Ovary (tissue), 9 donors: ENCODE data around the gene ASPHD2. TPM values are rescaled to one million over a fixed set of nuclear protein-coding genes. Genes with fewer than 3 reads are reported as not detected.

Experiments used
- DNase-seq, 5 donors: peaks; one replicate each; pipeline ENCODE4 v3.0.0-alpha.2; 2019 to 2020
- H3K27ac ChIP-seq, 2 donors: fragments of 200-600 bp; one replicate each; pipeline versions ENCODE4 v1.5.1 to v1.8.0; 2019 to 2022
- H3K27me3 ChIP-seq: fragments of 200-600 bp; one replicate; pipeline ENCODE4 v1.8.0; 2022
- H3K36me3 ChIP-seq: fragments of 200-600 bp; sonication (generic); one replicate; pipeline ENCODE4 v1.5.1; 2019
- H3K4me1 ChIP-seq: one replicate; pipeline ENCODE4 v1.8.1; 2013; ENCODE audit warnings: mild to moderate bottlenecking, moderate library complexity; ENCODE audit not compliant: insufficient read depth
- H3K4me3 ChIP-seq: fragments of 200-600 bp; sonication (generic); one replicate; pipeline ENCODE4 v1.5.1; 2017
- H3K9me3 ChIP-seq, 2 donors: fragments of 200-600 bp in 1 of 2; sonication (generic) in 1 of 2; one replicate each; pipeline versions ENCODE4 v1.5.1 to v1.8.1; 2013 to 2019; ENCODE audit warnings: mild to moderate bottlenecking in 1 of 2, moderate library complexity in 1 of 2
- CTCF ChIP-seq, 3 donors: fragments of 450-650 bp in 2 of 3; fragments of 200-600 bp in 1 of 3; IDR thresholded peaks; one replicate each; pipeline versions ENCODE4 v1.5.1 to v1.8.0; 2016 to 2022; ENCODE audit warnings: antibody characterized with exemption in 3 of 3, mild to moderate bottlenecking in 1 of 3
- EP300 ChIP-seq: sonication (generic); formaldehyde crosslinking; IDR thresholded peaks from one replicate; pipeline ENCODE4 v1.6.1; 2017; ENCODE audit warnings: antibody characterized with exemption
- POLR2A ChIP-seq: fragments of 450-650 bp; IDR thresholded peaks from one replicate; pipeline ENCODE4 v1.6.1; 2017; ENCODE audit warnings: antibody characterized with exemption, mild to moderate bottlenecking, moderate library complexity
- WGBS, 3 donors: extraction: QIAGEN DNeasy Blood & Tissue Kit in 1 of 3; methylation state at CpG; one replicate each; pipeline versions ENCODE4 v1.1.5 to v1.1.7; 2013 to 2017; 5-methylcytosine and 5-hydroxymethylcytosine counted together
- intact Hi-C, 4 donors: fragments of 100-400 bp; cut with DNase I; formaldehyde crosslinking; loops; one replicate each; pipeline versions ENCODE4 v1.11.0 to v1.15.1; 2022 to 2023
- polyA plus RNA-seq, 2 donors: library from polyadenylated mRNA; stranded (reverse); fragments of 200-250 nt in 1 of 2; fragments of 350-450 nt in 1 of 2; fragmentation: Illumina TruSeq in 1 of 2; extraction: RNeasy Lipid Tissue Mini Kit (QIAGEN cat#74804) in 1 of 2; gene quantifications; one replicate each; pipeline ENCODE4 v1.2.3, GENCODE V29; 2013 to 2014
- total RNA-seq, 7 donors: library from RNA; depleted of rRNA in 2 of 7; stranded (reverse); fragments of >200 nt in 2 of 7; fragmentation: NEBNext Ultra II Directional in 3 of 7; extraction: Animal tissue kit (Norgen Biotek cat#: 25700) in 3 of 7; gene quantifications; one replicate each; pipeline versions ENCODE4 v1.1.0 to v1.2.4, GENCODE V29; 2016 to 2023
- donor health status: DM: no; HTN: no; CAD: no; lungs with moderate emphysema.
- donor health status: DM: no; HTN: no; CAD: no.
- donor health status: Bipolar disorder and iron deficiency.
- donor health status: DM: yes; HTN: yes; CAD: no.
- donor health status: DM: no; HTN: no; CAD: no.
- donor health status: DM: yes; HTN: yes; CAD: no.

ASPHD2 gene
- total and polyA plus RNA-seq, 9 donors = 0.28 to 1.4 (median 0.52) TPM

GRCh38 chr22:26477341-26477731, 48.3 kb downstream of the ASPHD2 start:
- Histone ChIP-seq H3K27ac (no peak overlapping the region), H3K36me3 (no peaks in the 10 kb centered on the region), H3K4me1 (peaks cover 10% of the 10 kb centered on the region), H3K4me3 (no peak overlapping the region), H3K27me3 (no peaks in the 10 kb centered on the region), H3K9me3 (no peaks in the 10 kb centered on the region)
- intact Hi-C loops = no loop called here
- no peak for DNase-seq
- no peak for TF ChIP-seq POLR2A
- TF ChIP-seq CTCF (IDR thresholded peaks at IDR 0.05) = no peak
- TF ChIP-seq EP300 = no peak
- 34 to 40% (median 35%) methylated on average over 4 of the region's 4 CpGs for WGBS, 3 donors

GRCh38 chr22:26479043-26479791, 50.2 kb downstream of the ASPHD2 start:
- no peak for DNase-seq
- peak overlapping the region in 1 of 2 donors; percentile 0 for H3K27ac ChIP-seq
- 22 to 46% (median 24%) methylated on average over 12 of the region's 12 CpGs for WGBS, 3 donors
- H3K4me1 ChIP-seq = peaks cover 13% of the 10 kb centered on the region
- no peaks in the 10 kb centered on the region for H3K27me3 ChIP-seq
- TF ChIP-seq POLR2A (no peak), CTCF (IDR thresholded peaks at IDR 0.05) (no peak), EP300 (no peak)
- H3K36me3 ChIP-seq = no peaks in the 10 kb centered on the region
- no peak overlapping the region for H3K4me3 ChIP-seq
- intact Hi-C loops = no loop called here
- no peaks in the 10 kb centered on the region for H3K9me3 ChIP-seq

DNA sequence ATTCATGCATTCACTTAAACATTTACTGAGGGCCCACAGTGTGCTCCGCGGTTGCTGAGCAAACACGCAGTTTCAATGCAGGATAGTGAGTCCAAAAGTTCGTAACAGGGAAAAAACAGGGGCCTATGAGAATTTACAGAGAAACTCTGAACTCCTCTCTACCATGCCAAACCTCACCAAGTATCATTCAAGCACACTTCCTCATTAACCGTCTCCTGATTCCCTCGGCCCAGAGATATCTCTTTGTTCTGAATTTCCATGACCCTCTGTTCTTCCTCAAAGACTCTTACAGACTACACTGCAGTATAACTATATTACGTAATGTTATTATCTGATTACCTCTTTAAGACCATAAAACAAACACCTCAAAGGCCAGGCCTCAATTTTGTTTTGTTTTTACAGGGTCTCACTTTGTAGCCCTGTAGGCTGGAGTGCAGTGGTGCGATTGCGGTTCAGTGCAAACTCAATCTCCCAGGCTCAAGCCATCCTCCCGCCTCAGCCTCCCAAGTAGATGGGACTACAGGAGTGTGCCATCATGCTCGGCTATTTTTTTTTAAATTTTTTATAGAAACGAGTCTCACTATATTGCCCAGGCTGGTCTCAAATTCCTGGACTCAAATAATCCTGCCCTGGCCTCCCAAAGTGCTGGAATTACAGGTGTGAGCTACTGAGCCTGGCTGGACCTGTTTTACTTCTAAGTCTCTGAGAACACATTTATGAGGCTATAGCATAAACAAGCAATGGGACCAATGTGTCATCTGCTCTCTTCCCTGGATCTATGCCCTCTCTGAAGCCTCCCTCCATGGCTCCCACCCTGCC, 50.9 kb downstream of the ASPHD2 start:
- intact Hi-C loops = loop anchor here in 1 of 4 donors (10.0 kb wide), 1 partner anchor 105 kb away; no protein-coding TSS in a partner anchor
- H3K9me3 ChIP-seq = no peaks in the 10 kb centered on the region
- H3K27me3 ChIP-seq = no peaks in the 10 kb centered on the region
- H3K27ac ChIP-seq = peak overlapping the region in 1 of 2 donors; percentile 0
- no peak for DNase-seq
- TF ChIP-seq POLR2A = no peak
- no peak for TF ChIP-seq CTCF (IDR thresholded peaks at IDR 0.05)
- TF ChIP-seq EP300 = no peak
- H3K36me3 ChIP-seq = no peaks in the 10 kb centered on the region
- no peak overlapping the region for H3K4me3 ChIP-seq
- WGBS, 3 donors = 41 to 59% (median 44%) methylated on average over 12 of the region's 12 CpGs
- peaks cover 14% of the 10 kb centered on the region for H3K4me1 ChIP-seq

- H3K4me3 ChIP-seq = no peak overlapping the region
- intact Hi-C loops = loop anchor here in 1 of 4 donors (10.0 kb wide), 1 partner anchor 104 kb away; no protein-coding TSS in a partner anchor
- no peaks in the 10 kb centered on the region for H3K36me3 ChIP-seq
- no peak overlapping the region for H3K27ac ChIP-seq
- H3K27me3 ChIP-seq = no peaks in the 10 kb centered on the region
- no peak for DNase-seq
- peaks cover 14% of the 10 kb centered on the region for H3K4me1 ChIP-seq
- H3K9me3 ChIP-seq = no peaks in the 10 kb centered on the region
- 75 to 89% (median 79%) methylated on average over 2 of the region's 2 CpGs for WGBS, 3 donors
- TF ChIP-seq EP300 = no peak
- no peak for TF ChIP-seq CTCF (IDR thresholded peaks at IDR 0.05)
- TF ChIP-seq POLR2A = no peak
Observed at GRCh38 chr22:26480611-26480932, 51.5 kb downstream of the ASPHD2 start.
